ENCODE measurements around the gene SSTR4.

GRCh38 chr20:23082846-23083552 lies 47.9 kb downstream of the SSTR4 start:
- TF ChIP-seq CTCF (IDR thresholded peaks at IDR 0.05) (no peak), ZFX (IDR thresholded peaks at IDR 0.05; ENCODE audit: borderline replicate concordance) (no peak)
